Progenitor cell of endocrine pancreas (in vitro differentiated cells): ENCODE data around the gene TEKTIP1. TPM values are rescaled to one million over a fixed set of nuclear protein-coding genes. Genes with fewer than 3 reads are reported as not detected.

Experiments used
- DNase-seq: peaks from one replicate; pipeline ENCODE4 v3.0.0; 2021; ENCODE audit warnings: low spot score; ENCODE audit not compliant: unreplicated experiment
- H3K27ac Mint-ChIP-seq: 2 replicates; pipeline ENCODE4 v1.8.0; 2021; ENCODE audit warnings: mild to moderate bottlenecking, moderate library complexity, mixed read lengths
- H3K27me3 Mint-ChIP-seq: 2 replicates; pipeline ENCODE4 v1.8.0; 2021; ENCODE audit warnings: mixed read lengths
- H3K36me3 Mint-ChIP-seq: 2 replicates; pipeline ENCODE4 v1.8.0; 2022; ENCODE audit warnings: mixed read lengths; ENCODE audit not compliant: insufficient read depth
- H3K4me1 Mint-ChIP-seq: 2 replicates; pipeline ENCODE4 v1.8.0; 2021; ENCODE audit warnings: low read depth, mixed read lengths
- H3K4me3 Mint-ChIP-seq: 2 replicates; pipeline ENCODE4 v1.8.0; 2021; ENCODE audit warnings: low read depth, mild to moderate bottlenecking, moderate library complexity, mixed read lengths
- H3K9me3 Mint-ChIP-seq: 2 replicates; pipeline ENCODE4 v1.8.0; 2021; ENCODE audit warnings: low read depth, mixed read lengths
- total RNA-seq: library from RNA; stranded (reverse); gene quantifications from 2 replicates; pipeline ENCODE4 v1.2.1, GENCODE V29; 2021
- TF ChIP-seq, protein P1 (sequence below): fragments of 200-600 bp; sonication (generic); IDR thresholded peaks from one replicate; pipeline ENCODE4 v1.5.0; 2021; ENCODE audit warnings: antibody characterized with exemption, mild to moderate bottlenecking; ENCODE audit not compliant: unreplicated experiment

TEKTIP1 gene
- total RNA-seq, 1 donor from 2014 or later: 4.0 TPM

DNA sequence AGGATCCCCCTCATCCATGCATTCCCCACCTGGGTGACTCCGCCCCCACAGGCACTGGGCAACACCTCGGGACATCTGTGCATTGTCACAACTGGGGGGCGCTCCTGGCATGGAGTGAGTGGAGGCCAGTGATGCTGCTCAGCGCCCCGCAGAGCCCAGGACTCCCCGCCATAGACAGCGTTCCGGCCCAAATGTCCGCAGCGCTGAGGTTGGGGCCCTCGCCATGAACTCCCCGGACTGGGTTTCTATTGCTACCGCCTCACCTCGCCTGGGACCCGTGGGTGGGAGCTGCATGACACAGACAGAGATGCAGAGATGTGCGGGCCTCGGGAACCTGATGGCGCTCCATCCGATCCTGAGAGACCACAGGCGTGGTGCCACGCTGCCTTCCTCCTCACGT, 28.2 kb upstream of the TEKTIP1 start:
- Mint-ChIP-seq H3K27ac (no peak overlapping the region), H3K9me3 (no peaks in the 10 kb centered on the region), H3K4me1 (peaks cover 20% of the 10 kb centered on the region), H3K27me3 (no peaks in the 10 kb centered on the region), H3K36me3 (peaks cover 4% of the 10 kb centered on the region), H3K4me3 (no peak overlapping the region)
- no peak for DNase-seq
- TF ChIP-seq, protein P1, sequence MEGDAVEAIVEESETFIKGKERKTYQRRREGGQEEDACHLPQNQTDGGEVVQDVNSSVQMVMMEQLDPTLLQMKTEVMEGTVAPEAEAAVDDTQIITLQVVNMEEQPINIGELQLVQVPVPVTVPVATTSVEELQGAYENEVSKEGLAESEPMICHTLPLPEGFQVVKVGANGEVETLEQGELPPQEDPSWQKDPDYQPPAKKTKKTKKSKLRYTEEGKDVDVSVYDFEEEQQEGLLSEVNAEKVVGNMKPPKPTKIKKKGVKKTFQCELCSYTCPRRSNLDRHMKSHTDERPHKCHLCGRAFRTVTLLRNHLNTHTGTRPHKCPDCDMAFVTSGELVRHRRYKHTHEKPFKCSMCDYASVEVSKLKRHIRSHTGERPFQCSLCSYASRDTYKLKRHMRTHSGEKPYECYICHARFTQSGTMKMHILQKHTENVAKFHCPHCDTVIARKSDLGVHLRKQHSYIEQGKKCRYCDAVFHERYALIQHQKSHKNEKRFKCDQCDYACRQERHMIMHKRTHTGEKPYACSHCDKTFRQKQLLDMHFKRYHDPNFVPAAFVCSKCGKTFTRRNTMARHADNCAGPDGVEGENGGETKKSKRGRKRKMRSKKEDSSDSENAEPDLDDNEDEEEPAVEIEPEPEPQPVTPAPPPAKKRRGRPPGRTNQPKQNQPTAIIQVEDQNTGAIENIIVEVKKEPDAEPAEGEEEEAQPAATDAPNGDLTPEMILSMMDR: no peak

DNA sequence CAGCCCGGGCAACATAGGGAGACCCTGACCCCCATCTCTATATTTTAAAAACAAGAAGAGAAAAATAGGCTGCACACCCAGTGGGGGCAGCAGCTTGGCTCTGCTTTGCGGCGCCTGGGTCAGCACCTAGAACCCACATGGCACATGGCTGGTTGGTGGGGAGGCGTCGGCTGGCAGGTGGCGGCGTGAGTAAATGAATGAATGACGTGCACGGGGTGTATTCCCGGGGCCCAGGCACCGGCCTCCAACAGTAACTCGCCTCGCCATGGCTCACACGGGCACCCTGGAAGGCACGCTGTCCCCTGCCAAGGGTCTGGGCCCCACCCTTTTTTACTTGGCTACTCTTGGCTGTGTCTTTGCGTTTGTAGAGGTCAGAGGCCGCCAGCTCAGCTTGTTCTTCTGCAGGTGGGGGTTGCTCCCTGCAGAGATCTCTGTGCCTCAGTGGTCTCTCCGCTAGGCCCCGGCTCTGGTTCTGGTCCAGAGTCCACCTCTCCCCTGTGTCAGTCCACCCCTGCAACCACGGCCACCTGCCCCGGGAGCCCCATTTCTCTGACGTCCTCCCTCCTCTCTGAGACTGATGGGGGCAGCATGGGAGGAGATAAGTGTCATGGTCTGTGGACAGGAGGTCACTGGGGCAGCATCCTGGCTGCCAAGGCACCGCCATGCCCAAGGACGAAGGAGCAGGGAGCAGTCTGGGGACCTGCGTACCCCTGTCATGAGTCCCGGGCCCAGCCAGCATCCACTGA, 27.3 kb upstream of the TEKTIP1 start:
- H3K27me3 Mint-ChIP-seq: no peaks in the 10 kb centered on the region
- TF ChIP-seq, protein P1: no peak

GRCh38 chr19:3512562-3513228, 26.3 kb upstream of the TEKTIP1 start:
- H3K9me3 Mint-ChIP-seq: no peaks in the 10 kb centered on the region
- TF ChIP-seq, protein P1: no peak
- no peaks in the 10 kb centered on the region for H3K27me3 Mint-ChIP-seq
- no peak overlapping the region for H3K4me3 Mint-ChIP-seq
- peaks cover 10% of the 10 kb centered on the region for H3K4me1 Mint-ChIP-seq
- no peak for DNase-seq
- H3K36me3 Mint-ChIP-seq: peaks cover 4% of the 10 kb centered on the region
- no peak overlapping the region for H3K27ac Mint-ChIP-seq

More for the DNA sequence above, 27.3 kb upstream of the TEKTIP1 start:
- Mint-ChIP-seq H3K9me3 (no peaks in the 10 kb centered on the region), H3K4me3 (no peak overlapping the region), H3K4me1 (peaks cover 18% of the 10 kb centered on the region), H3K27ac (no peak overlapping the region), H3K36me3 (peaks cover 4% of the 10 kb centered on the region)
- DNase-seq: no peak

DNA sequence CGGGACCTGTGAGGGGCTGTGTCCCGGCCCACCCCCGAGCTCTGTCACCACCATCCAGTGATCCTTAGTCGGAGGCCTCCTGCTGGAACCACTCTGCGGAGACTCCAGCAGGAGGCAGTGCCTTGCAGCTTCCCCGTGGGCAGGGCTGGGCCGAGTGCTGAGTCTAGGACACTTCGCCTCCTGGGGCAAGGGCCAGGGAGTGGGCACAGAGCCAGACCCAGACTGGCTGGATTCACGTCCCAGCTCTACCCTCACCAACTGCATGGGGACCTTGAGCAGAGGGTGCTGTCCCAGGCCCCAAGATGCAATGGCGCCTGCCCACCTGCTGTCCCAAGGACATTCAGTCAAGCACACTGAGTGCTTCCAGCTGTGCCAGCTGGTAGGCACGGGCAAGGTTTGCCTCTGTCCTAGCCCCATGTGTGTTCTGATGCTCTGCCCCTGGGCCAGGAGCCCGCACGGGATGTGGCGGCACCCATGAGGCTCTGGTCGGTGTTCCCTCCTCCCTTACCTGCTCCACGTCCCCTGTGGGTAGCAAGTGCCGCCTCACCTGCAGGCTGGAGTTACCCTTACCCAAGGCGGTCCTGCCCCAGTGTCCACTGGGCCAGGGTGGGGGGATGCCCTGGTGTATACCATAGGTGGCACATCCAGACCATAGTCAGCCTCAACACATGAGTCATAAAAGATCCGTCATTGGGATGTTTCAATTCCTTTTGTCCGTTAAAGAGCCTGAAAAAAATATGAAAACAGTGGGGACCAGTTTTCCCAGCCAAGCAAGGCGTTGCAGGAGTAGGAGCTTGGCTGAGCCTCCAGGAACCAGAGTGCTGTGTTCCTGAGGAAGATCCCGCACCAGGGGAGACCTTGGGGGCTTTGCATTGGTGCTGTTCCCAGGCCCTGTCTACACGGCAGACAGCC, 25.5 kb upstream of the TEKTIP1 start:
- H3K27ac Mint-ChIP-seq: no peak overlapping the region
- no peaks in the 10 kb centered on the region for H3K9me3 Mint-ChIP-seq
- no peak for DNase-seq
- H3K36me3 Mint-ChIP-seq: peaks cover 4% of the 10 kb centered on the region
- peaks cover 6% of the 10 kb centered on the region for H3K4me1 Mint-ChIP-seq
- TF ChIP-seq, protein P1: no peak
- no peak overlapping the region for H3K4me3 Mint-ChIP-seq
- no peaks in the 10 kb centered on the region for H3K27me3 Mint-ChIP-seq

GRCh38 chr19:3514930-3515329, 24.0 kb upstream of the TEKTIP1 start:
- DNase-seq: no peak
- Mint-ChIP-seq H3K27me3 (no peaks in the 10 kb centered on the region), H3K4me1 (peaks cover 1% of the 10 kb centered on the region), H3K9me3 (no peaks in the 10 kb centered on the region), H3K27ac (no peak overlapping the region), H3K36me3 (peaks cover 1% of the 10 kb centered on the region), H3K4me3 (no peak overlapping the region)
- TF ChIP-seq, protein P1: no peak
